Subcutaneous abdominal adipose tissue (tissue), 5 donors: Measurements from ENCODE around the gene AMHR2.
"Not testable (repeated sequence)": the region's sequence is repeated elsewhere in the genome, so short reads cannot be mapped to it uniquely, and the experiment has no call there.

Experiments used
- H3K27ac ChIP-seq: one replicate; pipeline ENCODE4 v1.7.0; 2013; ENCODE audit warnings: low read depth, mild to moderate bottlenecking, inconsistent platforms, low read length, moderate library complexity
- H3K27me3 ChIP-seq, 5 donors: one replicate each; pipeline ENCODE4 v1.7.0; 2013; ENCODE audit warnings: low read length in 5 of 5, inconsistent platforms in 1 of 5; ENCODE audit not compliant: control insufficient read depth in 5 of 5, insufficient read depth in 4 of 5
- H3K36me3 ChIP-seq, 5 donors: one replicate each; pipeline ENCODE4 v1.7.0; 2013; ENCODE audit warnings: low read length in 5 of 5; ENCODE audit not compliant: control insufficient read depth in 5 of 5, insufficient read depth in 5 of 5
- H3K4me1 ChIP-seq, 5 donors: one replicate each; pipeline ENCODE4 v1.7.0; 2013; ENCODE audit warnings: low read length in 5 of 5, mild to moderate bottlenecking in 3 of 5, moderate library complexity in 1 of 5; ENCODE audit not compliant: control insufficient read depth in 5 of 5, insufficient read depth in 5 of 5
- H3K4me3 ChIP-seq, 5 donors: one replicate each; pipeline ENCODE4 v1.7.0; 2013; ENCODE audit warnings: low read length in 5 of 5, low read depth in 1 of 5
- H3K9ac ChIP-seq, 5 donors: one replicate each; pipeline ENCODE4 v1.7.0; 2013; ENCODE audit warnings: low read length in 5 of 5, mild to moderate bottlenecking in 4 of 5, moderate library complexity in 3 of 5
- H3K9me3 ChIP-seq, 5 donors: one replicate each; pipeline ENCODE4 v1.7.0; 2013; ENCODE audit warnings: low read length in 5 of 5; ENCODE audit not compliant: control insufficient read depth in 5 of 5
- donor health status: healthy.
- donor health status: healthy.
- donor health status: healthy.
- donor health status: healthy.
- donor health status: healthy.

Gene AMHR2

DNA sequence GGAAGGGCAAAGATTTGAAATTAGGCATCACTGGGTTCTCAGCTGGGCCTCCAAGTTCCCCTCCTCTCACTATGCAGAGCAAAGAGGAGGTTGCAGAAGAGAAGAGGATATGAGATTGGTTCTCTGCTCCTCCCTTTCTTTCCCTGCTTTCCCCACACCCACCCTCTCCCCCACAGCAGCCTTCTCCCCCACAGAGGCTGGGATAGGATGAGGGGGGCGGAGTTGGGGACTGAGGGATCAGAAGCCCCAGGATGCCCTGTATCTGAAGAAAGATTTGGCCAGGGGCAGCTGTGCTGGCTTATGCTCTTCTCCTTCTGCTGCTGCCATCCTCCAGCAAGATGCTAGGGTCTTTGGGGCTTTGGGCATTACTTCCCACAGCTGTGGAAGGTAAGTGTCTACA lies at the start of gene AMHR2:
AMHR2 (plus strand) TSS at position 259 of the 400 bp plus-strand sequence; CDS start at position 339, 80 bp downstream.
- no peak within 1 kb of the TSS for H3K4me3 ChIP-seq
- no peak within 1 kb of the TSS for H3K27ac ChIP-seq
- no peaks in the 10 kb centered on the region for H3K36me3 ChIP-seq
- no peaks in the 10 kb centered on the region for H3K9me3 ChIP-seq
- H3K9ac ChIP-seq, result peak within 1 kb of the TSS in 1 of 5 donors; percentile 23
- H3K4me1 ChIP-seq, result peaks cover 0 to 7% (median 4%) of the 10 kb centered on the region in 5 donors
- no peaks in the 10 kb centered on the region for H3K27me3 ChIP-seq

DNA sequence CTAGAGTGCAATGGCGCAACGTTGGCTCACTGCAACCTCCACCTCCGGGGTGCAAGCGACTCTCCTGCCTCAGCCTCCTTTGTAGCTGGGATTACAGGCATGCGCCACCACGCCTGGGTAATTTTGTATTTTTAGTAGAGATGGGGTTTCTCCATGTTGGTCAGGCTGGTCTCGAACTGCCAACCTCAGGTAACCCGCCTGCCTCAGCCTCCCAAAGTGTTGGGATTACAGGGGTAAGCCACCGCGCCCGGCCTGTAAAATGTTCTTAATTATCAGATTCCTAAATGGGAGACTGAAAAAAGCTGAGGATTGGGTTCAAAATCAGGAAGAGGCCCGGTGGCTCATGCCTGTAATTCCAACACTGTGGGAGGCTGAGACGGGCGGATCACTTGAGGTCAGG lies 49.4 kb upstream of the AMHR2 start:
- H3K9ac ChIP-seq, H3K36me3 ChIP-seq, H3K4me3 ChIP-seq, H3K27me3 ChIP-seq, H3K9me3 ChIP-seq: not testable (repeated sequence)
- H3K27ac ChIP-seq, result peak overlapping the region; percentile 32
- H3K4me1 ChIP-seq, result peaks cover 12 to 39% (median 29%) of the 10 kb centered on the region in 5 donors

DNA sequence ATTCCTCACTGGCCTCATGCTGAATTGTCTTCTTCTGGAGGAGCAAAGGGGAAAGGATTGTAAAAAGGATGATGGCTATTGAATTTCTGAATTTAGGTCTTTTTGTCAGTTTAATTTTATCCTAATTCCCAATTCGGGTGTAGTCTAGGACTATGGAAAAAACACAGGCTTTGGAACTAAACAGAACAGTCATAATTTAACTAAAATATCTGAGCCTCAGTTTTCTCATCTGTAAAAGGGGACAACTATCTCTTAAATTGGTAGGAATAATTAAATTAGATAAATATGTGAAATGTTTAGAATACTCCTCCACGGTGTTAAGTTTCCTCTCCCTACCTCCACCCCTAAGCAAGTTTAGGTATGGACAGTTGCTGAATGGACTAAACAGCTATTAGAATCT lies 46.9 kb upstream of the AMHR2 start:
- H3K4me3 ChIP-seq, result no peak overlapping the region
- no peaks in the 10 kb centered on the region for H3K9me3 ChIP-seq
- H3K4me1 ChIP-seq, result peaks cover 16 to 32% (median 25%) of the 10 kb centered on the region in 5 donors
- peak overlapping the region; percentile 30 for H3K27ac ChIP-seq
- no peak overlapping the region for H3K9ac ChIP-seq
- H3K27me3 ChIP-seq, result no peaks in the 10 kb centered on the region
- H3K36me3 ChIP-seq, result peaks cover 0 to 3% (median 0%) of the 10 kb centered on the region in 5 donors

DNA sequence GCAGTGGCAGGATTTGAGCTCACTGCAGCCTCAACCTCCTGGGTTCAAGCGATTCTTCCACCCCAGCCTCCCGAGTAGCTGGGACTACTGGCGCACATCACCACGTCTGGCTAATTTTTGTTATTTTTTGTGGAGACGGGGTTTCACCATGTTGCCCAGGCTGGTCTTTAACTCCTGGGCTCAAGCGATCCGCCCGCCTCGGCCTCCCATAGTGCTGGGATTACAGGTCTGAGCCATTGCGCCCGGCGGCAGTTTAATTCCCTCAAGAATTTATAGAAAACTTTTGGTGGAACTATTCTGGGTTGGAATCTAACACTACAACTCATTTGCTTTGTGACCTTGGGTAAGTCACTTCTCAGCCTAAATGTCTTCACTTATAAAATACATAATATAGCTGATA lies 45.4 kb upstream of the AMHR2 start:
- H3K27me3 ChIP-seq, result no peaks in the 10 kb centered on the region
- H3K4me1 ChIP-seq, result peaks cover 23 to 36% (median 32%) of the 10 kb centered on the region in 5 donors
- peak overlapping the region; percentile 96 for H3K27ac ChIP-seq
- H3K9me3 ChIP-seq, result no peaks in the 10 kb centered on the region
- H3K36me3 ChIP-seq, result peaks cover 0 to 17% (median 14%) of the 10 kb centered on the region in 5 donors
- no peak overlapping the region for H3K9ac ChIP-seq
- H3K4me3 ChIP-seq, result peak overlapping the region in 3 of 5 donors; percentile 79 to 95 (median 90)

GRCh38 chr12:53378724-53379388 lies 44.8 kb upstream of the AMHR2 start:
- Histone ChIP-seq H3K4me1 (peaks cover 25 to 40% (median 38%) of the 10 kb centered on the region in 5 donors), H3K4me3 (peak overlapping the region; percentile 67 to 95 (median 79)), H3K27ac (peak overlapping the region; percentile 96), H3K9me3 (no peaks in the 10 kb centered on the region), H3K9ac (peak overlapping the region; percentile 68 to 78 (median 73)), H3K36me3 (peaks cover 0 to 22% (median 20%) of the 10 kb centered on the region in 5 donors), H3K27me3 (no peaks in the 10 kb centered on the region)

GRCh38 chr12:53379389-53380103 lies 44.1 kb upstream of the AMHR2 start:
- Histone ChIP-seq H3K4me1 (peaks cover 25 to 44% (median 43%) of the 10 kb centered on the region in 5 donors), H3K4me3 (peak overlapping the region; percentile 67 to 95 (median 79)), H3K36me3 (peaks cover 0 to 24% (median 20%) of the 10 kb centered on the region in 5 donors), H3K9ac (peak overlapping the region; percentile 68 to 78 (median 73)), H3K9me3 (no peaks in the 10 kb centered on the region), H3K27me3 (no peaks in the 10 kb centered on the region), H3K27ac (peak overlapping the region; percentile 96)

DNA sequence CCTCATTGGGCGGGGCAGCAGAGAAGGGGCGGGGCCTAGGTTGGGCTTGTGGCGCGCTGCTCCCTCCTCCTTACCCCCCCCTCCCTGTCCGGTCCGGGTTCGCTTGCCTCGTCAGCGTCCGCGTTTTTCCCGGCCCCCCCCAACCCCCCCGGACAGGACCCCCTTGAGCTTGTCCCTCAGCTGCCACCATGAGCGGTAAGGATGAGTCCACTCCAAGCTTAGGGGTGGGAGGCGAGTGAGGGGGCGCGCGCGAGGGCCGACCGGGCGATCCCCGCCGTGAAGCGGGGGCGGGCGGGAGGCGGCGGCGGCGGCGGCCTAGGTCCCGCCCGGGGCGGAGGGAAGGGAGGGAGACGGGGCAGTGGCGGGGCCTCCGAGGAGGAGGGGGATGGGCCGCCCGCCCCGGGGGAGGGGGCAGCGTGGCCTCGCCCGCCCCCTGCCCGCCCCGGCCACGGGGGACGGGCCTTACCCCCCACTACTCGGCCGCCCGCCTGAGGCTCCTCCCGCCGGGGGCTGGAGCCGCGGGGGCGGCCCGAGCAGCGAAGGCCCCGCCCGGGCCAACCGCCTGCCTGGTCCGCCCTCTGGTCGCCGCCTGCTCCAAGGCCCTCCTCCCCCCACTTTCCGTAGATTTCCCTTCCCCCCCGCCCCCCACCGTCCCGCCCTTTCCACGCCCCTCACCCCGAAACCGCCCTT lies 43.4 kb upstream of the AMHR2 start, which contains the start of gene SP1:
SP1 (plus strand) TSS at position 73 of the 690 bp plus-strand sequence; CDS start at position 189, 116 bp downstream.
- peak within 1 kb of the TSS; percentile 67 to 95 (median 79) for H3K4me3 ChIP-seq
- H3K27me3 ChIP-seq, result no peaks in the 10 kb centered on the region
- H3K27ac ChIP-seq, result peak within 1 kb of the TSS; percentile 99
- peaks cover 25 to 49% (median 46%) of the 10 kb centered on the region in 5 donors for H3K4me1 ChIP-seq
- H3K36me3 ChIP-seq, result peaks cover 0 to 28% (median 20%) of the 10 kb centered on the region in 5 donors
- peak within 1 kb of the TSS; percentile 68 to 95 (median 78) for H3K9ac ChIP-seq
- no peaks in the 10 kb centered on the region for H3K9me3 ChIP-seq

GRCh38 chr12:53380794-53381730 lies 42.6 kb upstream of the AMHR2 start:
- Histone ChIP-seq H3K27ac (peak overlapping the region; percentile 99), H3K27me3 (no peaks in the 10 kb centered on the region), H3K4me3 (peak overlapping the region; percentile 43 to 76 (median 64)), H3K9me3 (no peaks in the 10 kb centered on the region), H3K36me3 (peaks cover 0 to 28% (median 20%) of the 10 kb centered on the region in 5 donors), H3K9ac (peak overlapping the region; percentile 56 to 95 (median 75)), H3K4me1 (peaks cover 25 to 55% (median 51%) of the 10 kb centered on the region in 5 donors)
